ENCODE measurements around the gene KTI12.

DNA sequence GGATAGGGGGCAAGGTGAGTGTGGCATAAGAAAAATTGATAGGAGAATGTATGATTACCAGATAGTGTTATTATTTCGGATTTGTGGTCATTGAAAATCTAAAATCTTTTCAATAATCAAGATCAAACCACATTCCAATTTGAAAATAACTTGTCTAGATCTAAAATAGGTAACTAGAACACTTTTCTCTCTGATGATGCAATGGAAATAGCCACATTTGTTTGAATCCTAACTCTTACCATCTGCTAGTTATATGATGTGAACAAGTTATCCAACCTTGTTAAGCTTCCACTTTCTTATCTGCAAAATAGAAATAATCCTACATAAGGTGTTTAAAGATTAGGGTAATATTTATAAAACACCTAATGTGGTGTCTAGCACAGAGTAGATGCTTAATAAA lies 26.3 kb upstream of the KTI12 start:
- TF ChIP-seq, protein P1, sequence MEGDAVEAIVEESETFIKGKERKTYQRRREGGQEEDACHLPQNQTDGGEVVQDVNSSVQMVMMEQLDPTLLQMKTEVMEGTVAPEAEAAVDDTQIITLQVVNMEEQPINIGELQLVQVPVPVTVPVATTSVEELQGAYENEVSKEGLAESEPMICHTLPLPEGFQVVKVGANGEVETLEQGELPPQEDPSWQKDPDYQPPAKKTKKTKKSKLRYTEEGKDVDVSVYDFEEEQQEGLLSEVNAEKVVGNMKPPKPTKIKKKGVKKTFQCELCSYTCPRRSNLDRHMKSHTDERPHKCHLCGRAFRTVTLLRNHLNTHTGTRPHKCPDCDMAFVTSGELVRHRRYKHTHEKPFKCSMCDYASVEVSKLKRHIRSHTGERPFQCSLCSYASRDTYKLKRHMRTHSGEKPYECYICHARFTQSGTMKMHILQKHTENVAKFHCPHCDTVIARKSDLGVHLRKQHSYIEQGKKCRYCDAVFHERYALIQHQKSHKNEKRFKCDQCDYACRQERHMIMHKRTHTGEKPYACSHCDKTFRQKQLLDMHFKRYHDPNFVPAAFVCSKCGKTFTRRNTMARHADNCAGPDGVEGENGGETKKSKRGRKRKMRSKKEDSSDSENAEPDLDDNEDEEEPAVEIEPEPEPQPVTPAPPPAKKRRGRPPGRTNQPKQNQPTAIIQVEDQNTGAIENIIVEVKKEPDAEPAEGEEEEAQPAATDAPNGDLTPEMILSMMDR (conservative IDR thresholded peaks at IDR 0.05; ENCODE audit: low read depth, low read length), result no peak
- TF ChIP-seq EZH2 (IDR thresholded peaks at IDR 0.05; ENCODE audit: borderline replicate concordance, low read depth, low read length, poor library complexity, severe bottlenecking), result no peak

Measured in A673 (cell line).